Measurements from ENCODE around the gene USP31. TPM values are rescaled to one million over a fixed set of nuclear protein-coding genes. Genes with fewer than 3 reads are reported as not detected.

USP31 gene
- total and polyA plus RNA-seq, 2 of the 13 experiments (the other 11 are each of a cell fraction or from before 2014, with no cell fraction given) = 22.5 to 23.3 TPM

GRCh38 chr16:23149267-23149992 is at the start of gene USP31 (continued):
- TF ChIP-seq ZNF281 (CRISPR knock-in tag; IDR thresholded peaks at IDR 0.05; ENCODE audit: borderline replicate concordance) = peak; percentile 42; the same call in 1 of the 2 replicates
- no peak for TF ChIP-seq ZSCAN12 (CRISPR knock-in tag; IDR thresholded peaks at IDR 0.05)
- peak; percentile 57 for TF ChIP-seq NFYC (CRISPR knock-in tag; IDR thresholded peaks at IDR 0.05)
- peak; percentile 94 for TF ChIP-seq TGIF2 (CRISPR knock-in tag; IDR thresholded peaks at IDR 0.05)
- no peak for TF ChIP-seq NONO (IDR thresholded peaks at IDR 0.05)
- peak; percentile 95 for TF ChIP-seq NONO (CRISPR knock-in tag; conservative IDR thresholded peaks at IDR 0.05)
- TF ChIP-seq ZNF335 (CRISPR knock-in tag; IDR thresholded peaks at IDR 0.05) = peak; percentile 94
- TF ChIP-seq LCORL (IDR thresholded peaks at IDR 0.05) = no peak
- peak; percentile 68 for TF ChIP-seq LCORL (CRISPR knock-in tag; IDR thresholded peaks at IDR 0.05)
- peak; percentile 30; the same call in 1 of the 2 replicates for TF ChIP-seq ZNF512B (CRISPR knock-in tag; IDR thresholded peaks at IDR 0.05; ENCODE audit: borderline replicate concordance)
- TF ChIP-seq XBP1 (CRISPR knock-in tag; IDR thresholded peaks at IDR 0.05) = no peak
- no peak for TF ChIP-seq ZNF460 (CRISPR knock-in tag; IDR thresholded peaks at IDR 0.05; ENCODE audit: borderline replicate concordance)
- TF ChIP-seq ZNF674 (CRISPR knock-in tag; IDR thresholded peaks at IDR 0.05; ENCODE audit: low read depth) = no peak
- TF ChIP-seq MAF1 (CRISPR knock-in tag; IDR thresholded peaks at IDR 0.05; ENCODE audit: borderline replicate concordance) = no peak
- TF ChIP-seq CEBPB (IDR thresholded peaks at IDR 0.05; ENCODE audit: borderline replicate concordance, low read depth, low read length) = no peak
- no peak for TF ChIP-seq PLRG1 (conservative IDR thresholded peaks at IDR 0.05)
- no peak for TF ChIP-seq THAP7 (CRISPR knock-in tag; IDR thresholded peaks at IDR 0.05)
- TF ChIP-seq ZNF768 (CRISPR knock-in tag; IDR thresholded peaks at IDR 0.05) = peak; percentile 95
- TF ChIP-seq SNAPC2 (CRISPR knock-in tag; IDR thresholded peaks at IDR 0.05) = no peak
- TF ChIP-seq AKNA (CRISPR knock-in tag; IDR thresholded peaks at IDR 0.05; ENCODE audit: borderline replicate concordance) = no peak

Data from HepG2 (cell line).